GM10248 (cell line): Measurements from ENCODE around the gene RXFP1.

Source experiments
- CTCF ChIA-PET: fragments of 300-600 bp; sonication (Branson Sonifier 250); formaldehyde crosslinking; extraction: SDS; loops from one replicate; lab custom pipeline; 2021; ENCODE audit warnings: antibody characterized with exemption; lab: Yijun Ruan, JAX
- POLR2A ChIA-PET: fragments of 350-650 bp; sonication (Branson Sonifier 250); formaldehyde crosslinking; extraction: SDS; loops from one replicate; lab custom pipeline; 2020; ENCODE audit warnings: antibody characterized with exemption; lab: Yijun Ruan, JAX
- DNase-seq: peaks from one replicate; pipeline ENCODE4 v3.0.0; 2012; ENCODE audit errors: extremely low spot score
- TF ChIP-seq, protein P1 (sequence below): IDR thresholded peaks from 2 replicates; pipeline ENCODE4 v1.5.1; 2012; ENCODE audit warnings: mild to moderate bottlenecking, low read depth; ENCODE audit errors: extremely low read depth, missing control alignments, control extremely low read depth

The RXFP1 gene

DNA sequence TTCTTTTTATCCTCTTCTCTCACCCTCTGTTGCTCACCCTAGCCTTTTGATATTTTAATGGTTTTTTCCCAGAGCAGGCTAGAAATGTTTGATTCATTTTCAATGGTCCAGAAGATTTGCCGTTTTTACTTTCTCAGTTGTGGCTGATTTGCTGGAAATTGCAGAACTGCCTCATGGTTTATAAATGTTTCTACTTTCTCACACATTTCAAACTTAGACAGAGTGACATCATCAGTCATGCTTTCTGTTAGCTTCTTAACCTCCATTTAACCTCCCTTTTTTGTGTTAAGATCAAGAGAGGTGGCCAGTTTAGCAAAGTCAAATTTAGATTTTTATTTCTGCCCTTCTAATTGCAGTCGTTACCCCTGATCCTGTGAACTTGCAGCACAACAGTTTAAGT lies 8.7 kb downstream of the RXFP1 start:
- ChIA-PET CTCF (no interaction called here), POLR2A (no interaction called here)
- no peak for DNase-seq
- TF ChIP-seq, protein P1, sequence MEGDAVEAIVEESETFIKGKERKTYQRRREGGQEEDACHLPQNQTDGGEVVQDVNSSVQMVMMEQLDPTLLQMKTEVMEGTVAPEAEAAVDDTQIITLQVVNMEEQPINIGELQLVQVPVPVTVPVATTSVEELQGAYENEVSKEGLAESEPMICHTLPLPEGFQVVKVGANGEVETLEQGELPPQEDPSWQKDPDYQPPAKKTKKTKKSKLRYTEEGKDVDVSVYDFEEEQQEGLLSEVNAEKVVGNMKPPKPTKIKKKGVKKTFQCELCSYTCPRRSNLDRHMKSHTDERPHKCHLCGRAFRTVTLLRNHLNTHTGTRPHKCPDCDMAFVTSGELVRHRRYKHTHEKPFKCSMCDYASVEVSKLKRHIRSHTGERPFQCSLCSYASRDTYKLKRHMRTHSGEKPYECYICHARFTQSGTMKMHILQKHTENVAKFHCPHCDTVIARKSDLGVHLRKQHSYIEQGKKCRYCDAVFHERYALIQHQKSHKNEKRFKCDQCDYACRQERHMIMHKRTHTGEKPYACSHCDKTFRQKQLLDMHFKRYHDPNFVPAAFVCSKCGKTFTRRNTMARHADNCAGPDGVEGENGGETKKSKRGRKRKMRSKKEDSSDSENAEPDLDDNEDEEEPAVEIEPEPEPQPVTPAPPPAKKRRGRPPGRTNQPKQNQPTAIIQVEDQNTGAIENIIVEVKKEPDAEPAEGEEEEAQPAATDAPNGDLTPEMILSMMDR = no peak

DNA sequence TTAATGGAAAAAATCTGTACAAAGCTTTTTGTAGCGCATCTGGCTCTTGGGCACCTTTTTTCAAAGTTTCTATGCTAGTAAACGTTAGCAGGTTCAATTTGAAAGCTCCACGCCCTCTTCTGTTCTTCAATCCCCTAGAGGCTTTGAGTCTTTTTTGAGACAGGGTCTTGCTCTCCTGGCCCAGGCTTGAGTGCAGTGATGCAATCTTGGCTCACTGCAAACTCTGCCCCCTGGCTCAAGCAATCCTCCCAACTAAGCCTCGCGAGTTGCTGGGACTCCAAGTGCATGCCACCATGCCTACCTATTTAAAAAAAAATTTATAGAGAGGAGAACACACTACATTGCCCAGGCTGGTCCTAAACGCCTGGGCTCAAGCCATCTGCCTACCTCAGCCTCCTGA lies 9.2 kb downstream of the RXFP1 start:
- no peak for DNase-seq
- ChIA-PET CTCF (interaction anchor here (1.5 kb wide), 1 partner anchor 17 kb away, joined by 4 read pairs; no protein-coding TSS in a partner anchor), POLR2A (no interaction called here)
- TF ChIP-seq, protein P1 = no peak

DNA sequence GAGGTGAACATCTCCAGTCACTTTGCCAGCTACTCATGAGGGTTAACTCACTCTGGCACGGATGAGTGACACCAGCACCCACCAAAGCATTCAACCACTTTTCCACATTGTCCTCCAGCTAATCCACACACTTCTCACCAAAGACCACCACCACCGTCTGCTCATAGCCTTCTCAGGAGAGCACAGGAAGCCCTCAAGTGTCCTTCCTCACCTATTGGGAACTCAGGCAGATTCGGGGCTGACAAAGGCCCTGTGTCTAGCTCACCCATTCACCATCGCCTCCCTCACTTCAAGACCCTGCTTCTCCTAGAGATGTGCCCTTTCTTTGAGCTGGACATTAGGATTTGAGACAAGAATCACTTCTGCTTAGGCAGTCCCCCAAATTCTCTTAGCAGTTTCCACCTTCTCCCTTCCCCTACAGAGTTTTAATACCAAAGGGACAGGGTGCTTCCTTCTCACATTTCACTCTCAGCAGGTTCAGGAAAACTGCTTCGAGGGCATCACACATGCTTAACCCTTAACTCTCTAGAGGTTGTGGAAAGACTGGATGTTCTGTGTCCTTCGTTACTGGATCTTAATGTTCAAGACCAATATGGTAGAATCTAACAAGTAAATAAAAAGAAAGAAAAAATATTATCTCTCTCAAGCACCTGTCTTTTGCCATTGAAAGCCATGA lies 11.0 kb downstream of the RXFP1 start:
- TF ChIP-seq, protein P1 = no peak
- DNase-seq = no peak
- CTCF ChIA-PET = no interaction called here
- POLR2A ChIA-PET = no interaction called here

DNA sequence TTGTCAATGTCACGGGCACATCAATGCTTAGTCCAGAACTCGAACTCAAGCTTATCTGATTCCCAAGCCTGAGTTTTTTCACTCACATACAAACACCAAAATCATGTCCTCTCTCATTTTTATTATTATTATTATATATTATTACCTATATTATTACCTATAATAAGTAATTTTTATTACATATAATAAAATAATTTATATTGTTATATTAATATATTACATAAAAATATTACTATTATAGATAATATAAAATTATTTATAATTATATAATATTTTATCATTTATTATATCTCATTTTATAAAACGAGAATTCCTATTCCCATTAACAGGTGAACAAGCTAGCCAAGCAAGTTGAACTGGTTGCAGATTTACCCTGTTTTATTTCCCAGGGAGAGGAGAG lies 13.0 kb downstream of the RXFP1 start:
- TF ChIP-seq, protein P1 = no peak
- ChIA-PET POLR2A (no interaction called here), CTCF (no interaction called here)
- DNase-seq = no peak

DNA sequence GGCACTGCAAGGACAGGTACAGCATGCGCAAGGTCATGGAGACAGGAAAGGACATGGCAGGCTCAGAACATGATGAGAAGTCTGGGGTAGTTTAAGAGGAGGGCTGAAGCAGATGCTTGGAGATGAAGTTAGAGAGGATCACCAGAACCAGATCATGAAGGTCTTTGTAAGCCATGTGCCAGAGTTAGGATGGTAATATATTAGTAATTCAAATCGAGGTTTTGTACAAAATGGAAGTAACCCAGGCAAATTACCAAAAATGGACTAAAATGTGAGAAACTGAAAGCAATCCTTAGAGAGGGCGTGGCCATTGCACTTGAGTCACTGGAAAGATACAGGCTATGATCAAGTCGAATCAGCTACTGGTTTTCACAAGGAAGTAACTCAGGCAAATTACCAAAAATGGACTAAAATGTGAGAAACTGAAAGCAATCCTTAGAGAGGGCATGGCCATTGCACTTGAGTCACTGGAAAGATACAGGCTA lies 13.5 kb downstream of the RXFP1 start:
- no peak for DNase-seq
- TF ChIP-seq, protein P1 = no peak
- ChIA-PET CTCF (no interaction called here), POLR2A (no interaction called here)

DNA sequence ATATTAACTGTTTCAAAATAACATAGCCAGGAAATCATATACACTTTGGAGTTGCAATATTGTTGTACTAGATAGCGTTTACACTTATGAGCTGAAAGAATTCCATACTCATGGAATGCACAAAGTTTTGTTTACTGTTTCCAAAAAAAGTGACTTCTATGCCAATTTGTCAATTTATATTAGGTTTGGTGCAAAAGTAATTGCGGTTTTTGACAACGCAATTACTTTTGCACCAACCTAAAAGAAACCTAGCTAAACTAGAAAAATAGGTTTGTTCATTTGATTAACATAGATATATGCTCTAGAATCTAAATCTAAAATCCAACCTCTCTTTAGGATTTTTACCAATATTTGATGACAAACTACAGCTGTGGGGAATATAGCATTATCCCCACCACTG lies 15.2 kb downstream of the RXFP1 start:
- ChIA-PET POLR2A (no interaction called here), CTCF (no interaction called here)
- TF ChIP-seq, protein P1 = no peak
- DNase-seq = no peak
